B cell (primary cell): Measurements from ENCODE around the gene RIPPLY1.

ENCODE experiments used
- EZH2 ChIP-seq: IDR thresholded peaks from 2 replicates; pipeline ENCODE4 v1.6.1; 2012; ENCODE audit warnings: borderline replicate concordance, low read depth, mild to moderate bottlenecking, moderate library complexity, low read length; ENCODE audit not compliant: insufficient read depth, poor library complexity, severe bottlenecking
- TF ChIP-seq, protein P1 (sequence below): fragments of 200-600 bp; IDR thresholded peaks from one replicate; pipeline ENCODE4 v1.8.0; 2022; ENCODE audit warnings: antibody characterized with exemption, mild to moderate bottlenecking

DNA sequence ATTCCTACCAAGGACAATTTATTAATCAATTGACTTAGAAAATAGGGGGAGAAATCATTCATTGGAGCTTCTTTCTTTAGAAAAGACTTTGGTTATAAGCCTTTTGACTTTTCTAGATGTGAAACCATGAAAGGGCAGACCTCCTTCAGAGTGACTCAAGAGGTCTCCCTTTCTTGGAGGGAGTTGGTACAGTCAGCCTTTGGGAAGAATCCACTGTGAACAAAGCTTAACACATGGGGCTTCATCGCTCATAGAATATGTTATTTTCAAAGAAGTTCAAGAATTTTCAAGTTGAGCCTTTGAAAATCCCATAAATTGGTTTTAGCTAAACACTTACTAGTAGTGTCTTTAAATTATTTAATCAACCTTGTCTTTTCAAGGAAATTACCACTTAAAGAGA lies 28.0 kb downstream of the RIPPLY1 start:
- no peak for TF ChIP-seq EZH2
- TF ChIP-seq, protein P1, sequence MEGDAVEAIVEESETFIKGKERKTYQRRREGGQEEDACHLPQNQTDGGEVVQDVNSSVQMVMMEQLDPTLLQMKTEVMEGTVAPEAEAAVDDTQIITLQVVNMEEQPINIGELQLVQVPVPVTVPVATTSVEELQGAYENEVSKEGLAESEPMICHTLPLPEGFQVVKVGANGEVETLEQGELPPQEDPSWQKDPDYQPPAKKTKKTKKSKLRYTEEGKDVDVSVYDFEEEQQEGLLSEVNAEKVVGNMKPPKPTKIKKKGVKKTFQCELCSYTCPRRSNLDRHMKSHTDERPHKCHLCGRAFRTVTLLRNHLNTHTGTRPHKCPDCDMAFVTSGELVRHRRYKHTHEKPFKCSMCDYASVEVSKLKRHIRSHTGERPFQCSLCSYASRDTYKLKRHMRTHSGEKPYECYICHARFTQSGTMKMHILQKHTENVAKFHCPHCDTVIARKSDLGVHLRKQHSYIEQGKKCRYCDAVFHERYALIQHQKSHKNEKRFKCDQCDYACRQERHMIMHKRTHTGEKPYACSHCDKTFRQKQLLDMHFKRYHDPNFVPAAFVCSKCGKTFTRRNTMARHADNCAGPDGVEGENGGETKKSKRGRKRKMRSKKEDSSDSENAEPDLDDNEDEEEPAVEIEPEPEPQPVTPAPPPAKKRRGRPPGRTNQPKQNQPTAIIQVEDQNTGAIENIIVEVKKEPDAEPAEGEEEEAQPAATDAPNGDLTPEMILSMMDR: no peak
